GM18499 (cell line): ENCODE measurements around the gene CCDC91.
"Not testable (repeated sequence)": the region's sequence is repeated elsewhere in the genome, so short reads cannot be mapped to it uniquely, and the experiment has no call there.

Source experiments
- ATAC-seq: cut with Tn5 transposase; IDR thresholded peaks from one replicate; pipeline ENCODE4 v1.9.1; 2021; ENCODE audit warnings: moderate number of reproducible peaks; ENCODE audit not compliant: insufficient read depth, unreplicated experiment

The CCDC91 gene

DNA sequence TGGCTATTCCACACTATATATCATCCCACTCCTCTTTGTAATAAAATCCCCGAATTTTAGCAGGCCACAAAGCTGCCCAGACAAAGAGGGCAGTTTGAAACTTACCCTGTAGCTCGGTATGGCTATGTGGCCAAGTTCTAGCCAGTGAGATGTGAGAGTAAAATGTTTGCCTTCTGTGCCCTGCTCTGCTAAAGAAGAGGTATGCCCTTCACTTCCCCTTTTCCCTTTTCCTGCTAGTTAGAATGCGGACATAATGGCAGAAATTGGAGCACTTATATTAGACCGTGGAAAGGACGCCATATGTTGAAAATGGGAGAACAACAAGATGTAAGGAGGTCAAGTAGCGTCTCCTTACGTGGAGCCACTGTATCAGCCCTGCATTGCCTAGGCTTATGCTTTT lies 11.5 kb upstream of the CCDC91 start:
- ATAC-seq = no peak

DNA sequence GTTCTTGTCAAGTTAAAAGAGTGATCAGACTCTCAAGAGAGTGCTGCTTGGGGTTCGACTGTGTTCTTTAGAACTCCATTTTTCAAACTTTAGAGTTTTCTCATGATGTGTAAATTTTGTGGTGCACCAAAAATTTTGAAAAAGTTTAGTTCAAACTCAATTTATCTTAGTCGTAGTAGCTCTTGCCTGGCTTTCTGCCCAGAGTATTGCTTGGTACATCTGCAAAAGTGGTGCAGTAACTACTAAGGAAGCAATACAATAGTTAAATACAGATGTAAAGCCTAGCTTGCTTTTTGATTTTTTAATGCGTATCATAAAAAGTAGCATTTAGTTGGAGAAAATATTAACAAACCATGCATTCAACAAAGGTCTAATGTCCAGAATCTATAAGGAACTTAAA lies 9.5 kb upstream of the CCDC91 start:
- no peak for ATAC-seq

DNA sequence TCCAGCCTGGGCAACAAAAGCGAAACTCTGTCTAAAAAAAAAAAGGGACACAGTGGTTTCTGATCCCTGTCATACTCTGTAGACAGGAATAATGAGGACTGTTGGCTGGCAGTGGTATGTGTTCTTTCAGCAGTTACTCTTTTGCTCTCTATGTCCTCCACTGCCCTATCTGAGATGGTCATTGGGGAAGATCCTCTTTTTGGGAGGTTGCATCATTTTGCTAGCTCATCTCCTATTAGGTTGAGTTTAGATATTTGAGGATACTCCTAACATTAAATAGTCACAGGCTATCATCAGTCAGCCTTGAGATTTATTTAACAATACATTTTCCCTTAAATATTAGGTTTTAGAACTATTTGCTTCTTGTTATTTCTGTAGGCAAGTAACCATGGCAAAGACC lies 5.9 kb upstream of the CCDC91 start:
- ATAC-seq = no peak

DNA sequence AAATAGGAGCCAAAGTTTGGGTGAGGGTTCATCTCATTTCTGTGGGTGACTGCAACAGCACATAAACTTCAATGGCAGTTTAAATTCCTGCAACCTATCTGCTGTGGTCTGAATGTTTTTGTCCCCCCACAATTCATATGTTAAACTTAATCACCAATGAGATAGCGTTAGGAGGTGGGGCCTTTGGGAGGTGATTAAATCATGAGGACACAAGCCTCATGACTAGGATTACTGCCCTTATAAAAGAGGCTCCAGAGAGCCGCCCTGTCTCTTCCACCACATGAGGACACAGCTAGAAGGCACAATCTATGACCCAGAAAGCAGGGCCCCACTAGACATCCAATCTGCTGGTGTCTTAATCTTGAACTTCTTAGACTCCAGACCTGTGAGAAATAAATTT lies 3.8 kb upstream of the CCDC91 start:
- no peak for ATAC-seq

DNA sequence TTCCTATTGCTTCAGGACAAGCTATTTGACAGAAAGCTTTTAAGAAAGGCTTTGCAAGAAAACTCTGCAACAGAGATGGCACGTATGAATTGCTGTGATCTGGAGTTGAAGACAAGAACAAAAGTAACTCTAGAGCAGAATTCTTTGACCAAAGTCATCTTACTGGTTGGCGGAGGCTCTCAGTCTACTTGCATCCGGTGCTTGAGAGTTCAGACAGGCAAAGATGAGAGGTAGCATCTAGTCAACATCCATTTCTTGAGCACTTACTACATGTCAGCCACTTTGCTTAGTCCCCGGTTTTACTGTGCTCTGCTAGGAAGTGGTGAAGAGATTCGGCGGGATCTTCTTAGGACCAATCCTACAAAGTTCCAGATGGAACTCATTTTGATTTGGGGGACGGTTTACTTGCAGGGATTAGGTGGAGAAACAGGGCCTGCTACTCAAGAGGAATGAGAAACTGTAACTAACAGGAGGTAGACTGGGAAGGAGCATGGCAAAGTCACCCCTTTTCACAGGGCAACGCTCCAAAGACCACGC lies 404 bp upstream of the CCDC91 start:
- no peak for ATAC-seq

DNA sequence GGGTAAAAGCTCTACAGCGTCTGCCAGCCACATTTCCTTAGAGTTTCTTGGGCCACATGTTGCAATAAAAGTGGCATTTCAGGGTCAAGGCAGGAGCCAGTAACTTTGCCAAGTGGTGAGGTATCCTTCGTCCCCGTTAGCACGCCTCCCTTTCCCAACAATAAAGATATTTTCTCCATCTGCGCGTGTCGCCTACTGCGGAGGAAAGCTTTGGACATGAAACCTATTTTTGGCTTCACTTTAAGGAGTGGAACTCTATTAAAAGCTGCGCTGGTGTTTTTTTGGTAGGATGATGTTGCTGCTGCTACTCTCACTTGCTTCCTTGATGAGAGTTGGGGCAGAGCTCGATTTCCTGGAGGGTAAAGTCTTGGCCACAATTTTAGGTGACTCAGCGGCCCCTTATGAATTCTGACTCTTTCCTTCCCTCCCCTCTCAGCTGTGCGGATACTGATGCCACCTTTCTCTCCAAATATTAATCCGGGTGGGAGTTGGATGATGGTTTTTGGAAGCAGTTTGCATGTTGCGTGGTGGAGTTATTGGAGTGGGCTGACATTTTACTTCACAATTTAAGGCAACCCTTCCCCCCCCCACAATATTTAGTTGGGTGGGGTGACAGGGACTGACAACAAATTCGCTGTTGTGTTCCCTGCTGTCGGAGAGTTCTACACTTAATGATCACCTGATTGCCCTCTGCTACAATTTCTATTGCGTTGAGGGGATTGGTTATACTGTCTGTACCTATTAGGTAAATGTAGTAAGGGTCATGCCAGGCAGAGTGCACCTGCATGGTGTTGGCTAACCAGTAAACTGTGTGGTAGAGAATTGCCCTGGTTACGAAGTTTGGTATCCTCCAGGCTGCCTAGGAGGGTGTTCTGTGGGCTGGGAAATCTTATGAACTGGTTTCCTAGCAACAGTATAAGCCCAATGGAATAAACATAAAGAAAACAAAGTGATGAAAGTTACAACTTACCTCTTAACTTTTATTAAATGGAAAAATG lies 1.1 kb downstream of the CCDC91 start:
- ATAC-seq = no peak

DNA sequence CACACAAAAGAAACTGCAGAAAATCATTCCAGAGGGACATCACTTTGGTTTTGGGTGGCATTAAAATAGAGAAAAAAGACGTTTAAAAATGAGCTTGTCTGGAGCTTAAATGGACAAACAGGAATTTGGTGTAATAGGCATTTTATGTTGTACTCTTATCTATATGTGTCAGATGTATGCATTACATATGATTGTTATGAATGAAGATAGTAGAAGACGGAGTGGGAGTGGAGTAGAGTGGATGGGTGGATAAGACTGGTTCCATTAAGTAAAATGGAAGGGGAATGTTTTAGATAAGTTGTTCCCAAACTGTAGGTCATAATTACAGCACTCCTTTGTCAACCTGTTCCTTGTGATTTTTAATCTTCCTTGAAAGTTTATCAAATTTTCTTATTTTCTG lies 1.9 kb downstream of the CCDC91 start:
- ATAC-seq = no peak

DNA sequence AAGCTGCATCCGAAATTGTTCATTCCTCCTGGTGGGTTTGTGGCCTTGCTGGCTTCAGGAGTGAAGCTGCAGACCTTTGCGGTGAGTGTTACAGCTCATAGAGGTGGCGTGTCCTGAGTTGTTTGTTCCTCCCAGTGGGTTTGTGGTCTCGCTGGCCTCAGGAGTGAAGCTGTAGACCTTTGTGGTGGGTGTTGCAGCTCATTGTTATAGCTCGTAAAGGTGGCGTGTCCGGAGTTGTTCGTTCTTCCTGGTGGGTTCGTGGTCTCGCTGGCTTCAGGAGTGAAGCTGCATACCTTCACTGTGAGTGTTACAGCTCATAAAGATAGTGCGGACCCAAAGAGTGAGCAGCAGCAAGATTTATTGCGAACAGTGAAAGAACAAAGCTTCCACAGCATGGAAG lies 4.4 kb downstream of the CCDC91 start:
- not testable (repeated sequence) for ATAC-seq

DNA sequence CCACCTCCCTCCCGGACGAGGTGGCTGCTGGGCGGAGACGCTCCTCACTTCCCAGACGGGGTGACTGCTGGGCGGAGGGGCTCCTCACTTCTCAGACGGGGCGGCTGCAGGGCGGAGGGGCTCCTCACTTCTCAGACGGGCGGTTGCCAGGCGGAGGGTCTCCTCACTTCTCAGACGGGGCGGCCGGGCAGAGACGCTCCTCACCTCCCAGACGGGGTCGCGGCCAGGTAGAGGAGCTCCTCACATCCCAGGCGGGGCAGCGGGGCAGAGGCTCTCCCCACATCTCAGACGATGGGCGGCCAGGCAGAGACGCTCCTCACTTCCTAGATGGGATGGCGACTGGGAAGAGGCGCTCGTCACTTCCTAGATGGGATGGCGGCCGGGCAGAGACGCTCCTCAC lies 10.9 kb downstream of the CCDC91 start:
- ATAC-seq = not testable (repeated sequence)

DNA sequence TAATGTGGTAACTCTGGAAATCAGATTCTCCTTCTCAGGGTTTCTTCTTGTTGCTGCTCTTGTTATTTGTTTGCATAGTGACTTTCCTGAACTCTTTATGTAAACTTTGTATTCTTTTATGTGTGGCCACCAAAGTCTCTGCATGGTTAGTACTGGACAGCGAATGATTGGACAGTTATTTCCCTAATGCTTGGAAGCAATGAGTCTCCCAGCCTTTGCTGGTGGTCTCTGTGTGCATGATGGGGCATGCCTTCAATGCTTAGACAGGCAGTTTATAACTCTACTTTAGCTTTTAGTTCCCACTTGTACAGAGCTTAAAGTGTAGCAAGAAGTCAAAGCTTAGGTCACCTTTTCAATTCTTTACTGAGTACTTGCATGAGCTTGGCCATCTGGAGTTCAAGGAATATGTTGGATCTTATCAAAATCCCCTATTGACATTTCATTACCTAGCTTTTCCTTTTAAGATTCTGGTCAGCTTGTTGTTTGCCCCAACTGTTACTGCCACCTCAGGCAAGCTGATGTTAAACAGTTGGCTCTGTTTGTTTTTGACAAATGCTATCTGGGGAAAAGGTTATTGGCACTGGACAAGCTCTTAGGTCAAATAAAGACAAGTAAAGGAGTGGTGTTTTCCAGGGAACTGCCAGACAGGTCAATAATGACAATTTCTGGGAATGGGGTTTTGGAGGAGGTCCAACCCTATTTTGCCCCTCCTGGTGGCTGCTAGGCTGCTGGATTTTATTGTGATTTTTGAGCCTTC lies 12.3 kb downstream of the CCDC91 start:
- ATAC-seq = no peak

DNA sequence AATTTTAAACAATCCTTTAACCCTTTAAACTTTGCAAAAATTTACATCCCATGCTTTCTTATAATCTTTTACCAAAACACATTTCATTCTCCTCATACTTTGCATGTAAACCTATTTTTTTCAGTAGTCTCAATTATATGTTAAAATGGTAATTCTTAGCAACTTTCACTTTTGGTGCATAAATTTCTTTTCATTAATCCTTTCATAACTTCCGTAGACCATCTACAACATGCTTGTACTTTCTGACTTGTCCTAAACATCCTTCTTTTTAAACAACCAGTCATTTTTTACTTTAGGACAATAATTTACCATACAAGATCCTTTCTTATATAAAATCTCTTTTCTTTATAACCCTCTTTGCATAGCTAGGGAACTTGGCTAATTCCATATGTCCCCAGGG lies 19.5 kb downstream of the CCDC91 start:
- no peak for ATAC-seq

DNA sequence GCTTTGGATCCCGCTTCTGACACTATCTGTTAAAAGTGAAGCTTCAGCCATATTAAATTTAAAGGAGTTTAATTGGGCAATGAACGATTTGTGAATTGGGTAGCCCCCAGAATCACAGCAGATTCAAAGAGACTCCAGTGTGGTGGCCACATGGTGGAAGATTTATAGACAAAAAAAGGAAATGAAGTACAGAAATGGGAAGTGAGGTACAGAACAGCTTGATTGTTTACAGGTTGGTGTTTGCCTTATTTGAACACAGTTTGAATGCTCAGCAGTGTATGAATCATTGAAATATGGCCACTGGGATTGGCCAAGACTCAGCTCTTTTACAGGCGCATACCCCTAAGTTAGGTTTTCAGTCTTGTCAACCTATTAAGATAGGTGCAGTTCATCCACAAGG lies 21.9 kb downstream of the CCDC91 start:
- ATAC-seq = no peak

DNA sequence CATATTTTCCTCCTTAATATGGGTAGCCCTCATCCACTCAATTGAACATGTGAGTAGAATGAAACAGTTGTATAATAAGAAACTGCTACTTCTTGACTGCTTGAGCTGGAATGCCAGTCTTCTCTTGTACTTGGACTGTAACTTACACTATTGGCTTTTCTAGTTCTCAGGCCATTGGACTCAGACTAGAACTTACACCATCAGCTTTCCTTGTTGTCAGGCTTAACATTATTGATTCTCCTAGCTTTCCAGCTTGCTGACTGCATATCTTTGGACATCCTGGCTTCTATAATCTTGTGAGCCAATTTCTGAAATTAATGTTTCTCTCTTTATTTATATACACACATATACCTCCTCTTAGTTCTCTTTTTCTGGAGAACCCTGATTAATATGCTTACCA lies 24.8 kb downstream of the CCDC91 start:
- ATAC-seq = no peak

DNA sequence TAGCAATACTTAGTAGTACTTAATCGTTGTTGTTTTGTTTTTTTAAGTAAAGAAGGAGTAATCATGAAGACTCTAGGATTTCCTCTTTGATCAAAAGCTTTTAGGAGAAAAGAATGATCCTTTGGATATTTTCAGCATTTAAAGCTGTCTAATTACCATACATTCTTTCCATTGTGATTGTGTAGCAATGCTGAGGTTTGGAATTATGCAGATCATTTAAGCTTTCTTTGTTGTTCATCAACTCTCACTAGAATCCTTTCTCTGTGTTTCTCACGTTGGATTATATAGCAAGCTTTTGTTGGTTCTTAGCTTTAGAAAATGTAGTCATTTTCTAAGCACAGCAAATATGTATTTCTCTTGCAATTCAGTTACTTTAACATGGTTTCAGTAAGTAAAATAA lies 25.8 kb downstream of the CCDC91 start:
- ATAC-seq = no peak

DNA sequence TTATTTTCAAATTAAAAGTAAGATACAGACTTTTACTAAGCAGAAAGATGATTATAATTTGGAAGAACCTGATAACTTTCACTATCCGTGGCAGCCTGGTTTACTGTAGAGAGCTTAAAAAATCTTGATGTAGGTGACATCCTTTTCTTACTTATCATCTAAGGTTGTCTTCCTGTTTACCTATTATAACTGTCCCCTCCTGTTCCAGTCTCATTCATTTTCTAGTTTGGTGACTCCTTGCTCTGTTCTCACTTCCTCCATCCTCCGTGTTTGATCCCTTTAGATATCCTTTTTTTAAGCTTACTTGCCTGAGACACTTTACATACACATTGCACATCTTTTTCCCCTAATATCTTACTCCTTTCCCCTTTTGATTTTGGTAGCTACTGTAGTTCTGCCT lies 27.5 kb downstream of the CCDC91 start:
- ATAC-seq = no peak

DNA sequence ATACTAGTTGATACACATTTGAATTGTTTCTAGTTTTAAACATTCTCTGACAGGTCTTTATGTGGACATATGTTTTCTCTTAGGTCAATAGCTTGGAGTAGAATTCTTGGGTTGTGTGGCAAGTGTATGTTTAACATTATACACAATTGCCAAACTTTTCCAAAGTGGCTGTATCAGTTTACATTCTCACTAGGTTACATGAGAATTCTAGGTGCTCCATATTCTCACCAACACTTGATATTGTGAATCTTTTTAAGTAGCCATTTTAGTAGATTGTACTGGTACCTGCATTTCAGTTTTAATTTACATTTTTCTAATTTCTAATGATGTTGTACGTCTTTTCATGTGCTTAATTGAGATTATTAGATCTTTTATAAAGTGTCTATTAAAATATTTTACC lies 28.6 kb downstream of the CCDC91 start:
- no peak for ATAC-seq

DNA sequence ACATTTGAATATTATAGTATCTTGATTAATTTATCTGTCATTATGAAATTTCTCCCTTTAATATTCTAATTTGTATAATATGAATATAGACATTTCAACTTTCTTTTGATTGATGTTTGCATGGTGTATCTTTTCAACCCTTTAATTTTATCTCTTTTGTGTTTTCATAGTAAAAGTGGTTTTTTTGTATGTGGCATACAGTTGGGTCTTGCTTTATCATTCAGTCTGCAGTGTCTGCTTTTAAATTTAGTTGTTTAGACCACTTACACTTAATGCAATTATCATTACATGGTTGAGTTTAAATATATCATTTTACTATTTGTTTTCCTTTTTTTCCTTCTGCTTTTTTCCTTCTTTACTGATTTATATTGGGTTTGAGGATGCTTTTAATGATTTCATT lies 29.6 kb downstream of the CCDC91 start:
- ATAC-seq = no peak

DNA sequence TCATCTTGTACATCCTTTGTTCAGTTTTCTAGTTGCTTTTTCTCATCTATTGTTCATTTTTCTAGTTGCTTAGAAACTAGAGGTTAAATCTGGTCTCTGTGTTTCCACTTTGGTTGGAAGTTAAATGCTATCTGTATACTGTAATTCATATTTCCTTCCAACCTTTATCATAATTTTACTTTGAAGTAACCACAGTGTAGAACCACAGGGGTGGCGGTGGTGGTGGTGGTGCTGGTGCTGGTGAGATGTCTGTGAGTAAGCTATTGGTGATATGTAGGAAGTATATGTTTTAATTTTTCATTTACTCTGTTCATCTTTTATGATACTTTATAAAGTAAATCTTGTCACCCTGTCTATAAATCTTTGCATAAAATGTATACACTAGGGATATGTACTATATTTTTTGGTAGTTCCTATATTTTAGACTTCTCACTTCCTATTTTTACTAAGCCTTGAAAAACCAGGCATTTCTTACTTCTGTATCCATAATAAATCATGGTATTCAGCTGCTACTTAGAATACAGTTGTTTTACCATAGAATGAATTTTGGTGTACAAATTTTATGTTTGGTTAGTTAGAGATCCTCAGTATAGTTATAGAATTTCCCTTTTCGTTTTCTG lies 31.9 kb downstream of the CCDC91 start:
- ATAC-seq = no peak

DNA sequence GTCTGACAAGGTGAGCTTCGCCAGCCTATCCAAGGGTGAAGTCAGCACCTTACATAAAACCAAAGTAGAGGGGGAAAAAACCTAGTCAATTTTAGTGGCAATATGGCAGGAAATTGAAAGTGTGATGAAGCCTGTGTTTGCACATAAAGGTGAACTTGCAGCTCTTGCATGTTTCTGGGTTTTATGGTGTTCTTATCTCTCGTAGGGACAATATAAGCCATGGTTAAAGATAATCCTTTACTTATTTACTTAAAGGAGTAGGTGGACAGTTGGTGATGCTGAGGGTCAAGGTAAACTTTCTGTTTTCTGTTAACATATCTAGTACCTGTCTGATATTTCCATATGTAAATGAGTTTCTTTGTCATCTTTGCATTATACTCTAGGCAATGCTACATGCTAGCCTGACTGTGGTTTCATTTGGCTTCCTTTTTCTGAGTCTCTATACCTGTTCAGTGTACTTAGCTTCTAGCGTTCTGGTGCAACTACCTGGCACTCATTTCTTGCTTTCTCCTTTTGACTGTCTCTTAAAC lies 32.8 kb downstream of the CCDC91 start:
- ATAC-seq = peak; percentile 90

DNA sequence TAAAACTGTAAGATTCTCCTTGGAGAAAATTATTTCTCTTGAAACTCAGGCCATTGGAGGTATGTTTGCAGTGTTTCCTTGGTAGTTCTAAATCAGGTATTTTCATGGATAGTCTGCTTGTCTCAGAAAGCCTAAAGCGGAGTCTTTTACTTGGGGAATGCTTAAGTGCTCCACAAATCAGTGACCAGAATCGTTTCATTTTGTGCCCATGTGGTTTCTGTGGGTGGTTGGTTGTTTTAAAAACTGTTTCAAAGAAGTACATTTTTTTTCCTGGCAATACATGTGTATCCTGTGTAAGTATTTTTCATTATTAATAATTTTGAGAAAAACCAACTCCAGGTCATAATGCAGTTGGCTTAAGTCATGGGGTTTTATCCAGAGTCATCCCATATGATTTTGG lies 33.6 kb downstream of the CCDC91 start:
- ATAC-seq = no peak

DNA sequence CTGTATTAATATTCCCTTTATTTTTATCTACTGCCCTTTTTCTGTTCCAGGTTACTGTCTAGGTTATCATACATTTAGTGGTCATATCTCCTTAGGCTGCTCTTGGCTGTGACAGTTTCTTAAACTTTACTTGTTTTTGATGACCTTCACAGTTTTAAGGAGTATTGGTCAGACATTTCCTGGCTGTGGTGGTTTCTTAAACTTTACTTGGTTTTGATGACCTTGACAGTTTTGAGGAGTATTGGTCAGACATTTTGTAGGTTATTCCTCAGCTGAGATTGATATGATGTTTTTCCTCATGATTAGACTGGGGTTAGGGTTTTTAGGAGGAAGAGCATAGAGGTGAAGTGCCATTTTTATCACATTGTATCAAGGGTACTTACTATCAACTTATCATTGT lies 36.4 kb downstream of the CCDC91 start:
- ATAC-seq = no peak
